B cell (primary cell): Measurements from ENCODE around the gene AK4. TPM values are rescaled to one million over a fixed set of nuclear protein-coding genes. Genes with fewer than 3 reads are reported as not detected.

Experiments
- ATAC-seq: fragments of 200-7000 bp; cut with Tn5 transposase; one replicate; pipeline ENCODE4 v1.10.0; 2021; ENCODE audit warnings: low read depth, mild to moderate bottlenecking, moderate number of reproducible peaks, moderate library complexity
- CTCF ChIA-PET: fragments of 350-600 bp; sonication (Branson Sonifier 250); formaldehyde crosslinking; loops from one replicate; lab custom pipeline; 2021; ENCODE audit warnings: antibody characterized with exemption, inconsistent platforms; lab: Charles Lee
- POLR2A ChIA-PET: fragments of 350-600 bp; sonication (Branson Sonifier 250); formaldehyde crosslinking; loops from one replicate; lab custom pipeline; 2021; ENCODE audit warnings: antibody characterized with exemption; lab: Charles Lee
- DNase-seq: peaks from one replicate; pipeline ENCODE4 v3.0.0; 2013
- H2AFZ ChIP-seq: 2 replicates; pipeline ENCODE4 v1.6.1; 2012; ENCODE audit warnings: mild to moderate bottlenecking, low read depth, low read length; ENCODE audit not compliant: insufficient read depth, poor library complexity, severe bottlenecking
- H3K27ac ChIP-seq, 2 donors: 1 replicate in 1 of 2; 2 replicates in 1 of 2; pipeline ENCODE4 v1.5.1; 2012 to 2013; ENCODE audit warnings: low read length in 2 of 2, mild to moderate bottlenecking in 2 of 2, moderate library complexity in 1 of 2
- H3K27me3 ChIP-seq, 4 experiments: fragments of 200-600 bp in 1 of 4; sonication (generic) in 1 of 4; replicated peaks in 1 of 4; 1 replicate in 2 of 4; 2 replicates in 2 of 4; pipeline versions ENCODE4 v1.6.1 to v1.7.0; 2013 to 2016; ENCODE audit warnings: low read length in 3 of 4, mild to moderate bottlenecking in 2 of 4, mixed read lengths in 1 of 4, moderate library complexity in 1 of 4; ENCODE audit not compliant: insufficient read depth in 4 of 4, control insufficient read depth in 3 of 4; ENCODE audit errors: control extremely low read depth in 1 of 4
- H3K36me3 ChIP-seq, 2 experiments: replicated peaks in 1 of 2; 1 replicate in 1 of 2; 2 replicates in 1 of 2; pipeline versions ENCODE4 v1.6.1 to v1.7.1; 2013; ENCODE audit warnings: low read length in 1 of 2; ENCODE audit not compliant: insufficient read depth in 2 of 2, control insufficient read depth in 1 of 2; ENCODE audit errors: control extremely low read depth in 1 of 2, extremely low read depth in 1 of 2
- H3K4me1 ChIP-seq, 2 donors: fragments of 200-600 bp in 1 of 2; sonication (generic) in 1 of 2; 1 replicate in 1 of 2; 2 replicates in 1 of 2; pipeline versions ENCODE4 v1.5.1 to v1.6.1; 2013 to 2017; ENCODE audit warnings: low read length in 2 of 2; ENCODE audit not compliant: control insufficient read depth in 2 of 2, insufficient read depth in 2 of 2
- H3K4me2 ChIP-seq: replicated peaks from 2 replicates; pipeline ENCODE3; 2012; ENCODE audit warnings: mild to moderate bottlenecking, low read depth, low read length; ENCODE audit not compliant: poor library complexity, severe bottlenecking
- H3K4me3 ChIP-seq, 5 experiments: fragments of 200-600 bp in 1 of 5; sonication (generic) in 1 of 5; 1 replicate in 3 of 5; 2 replicates in 2 of 5; pipeline versions ENCODE4 v1.5.1 to v1.7.0; 2011 to 2016; ENCODE audit warnings: low read length in 4 of 5, mild to moderate bottlenecking in 4 of 5, low read depth in 2 of 5, control low read depth in 1 of 5, moderate library complexity in 1 of 5; ENCODE audit not compliant: insufficient read depth in 1 of 5; ENCODE audit errors: control extremely low read depth in 1 of 5, extremely low read depth in 1 of 5
- H3K79me2 ChIP-seq: fragments of 200-600 bp; sonication (generic); one replicate; pipeline ENCODE4 v1.6.0; 2016; ENCODE audit warnings: low read length; ENCODE audit not compliant: control insufficient read depth, insufficient read depth
- H3K9ac ChIP-seq: fragments of 200-600 bp; sonication (generic); 2 replicates; pipeline ENCODE4 v1.6.1; 2017; ENCODE audit warnings: mild to moderate bottlenecking, low read length, moderate library complexity
- H3K9me3 ChIP-seq, 3 donors: one replicate each; pipeline versions ENCODE4 v1.6.1 to v1.7.1; 2013; ENCODE audit warnings: low read length in 2 of 3; ENCODE audit not compliant: control insufficient read depth in 2 of 3, insufficient read depth in 1 of 3; ENCODE audit errors: control extremely low read depth in 1 of 3
- H4K20me1 ChIP-seq: 2 replicates; pipeline ENCODE4 v1.6.0; 2012; ENCODE audit warnings: mild to moderate bottlenecking, low read length; ENCODE audit not compliant: insufficient read depth, control insufficient read depth, poor library complexity, severe bottlenecking
- H3K27ac Mint-ChIP-seq: one replicate; pipeline ENCODE4 v1.8.0; 2021; ENCODE audit warnings: mixed read lengths
- H3K27me3 Mint-ChIP-seq: one replicate; pipeline ENCODE4 v1.8.0; 2021; ENCODE audit warnings: mixed read lengths
- H3K4me1 Mint-ChIP-seq: one replicate; pipeline ENCODE4 v1.8.0; 2021; ENCODE audit warnings: mixed read lengths
- H3K4me3 Mint-ChIP-seq: one replicate; pipeline ENCODE4 v1.8.0; 2021; ENCODE audit warnings: mixed read lengths
- H3K9me3 Mint-ChIP-seq: one replicate; pipeline ENCODE4 v1.8.0; 2022; ENCODE audit warnings: mixed read lengths; ENCODE audit not compliant: insufficient read depth
- CTCF ChIP-seq: fragments of 200-600 bp; IDR thresholded peaks from one replicate; pipeline ENCODE4 v1.8.0; 2022; ENCODE audit warnings: antibody characterized with exemption, mild to moderate bottlenecking
- EZH2 ChIP-seq: IDR thresholded peaks from 2 replicates; pipeline ENCODE4 v1.6.1; 2012; ENCODE audit warnings: borderline replicate concordance, low read depth, mild to moderate bottlenecking, moderate library complexity, low read length; ENCODE audit not compliant: insufficient read depth, poor library complexity, severe bottlenecking
- WGBS: methylation state at CpG from one replicate; pipeline ENCODE4 v1.1.5; 2013; ENCODE audit warnings: missing lambda C conversion rate; ENCODE audit not compliant: insufficient coverage; 5-methylcytosine and 5-hydroxymethylcytosine counted together
- intact Hi-C: fragments of 100-400 bp; cut with micrococcal nuclease; formaldehyde crosslinking; loops from one replicate; pipeline ENCODE4 v1.10.0; 2022
- polyA plus RNA-seq: library from polyadenylated mRNA; depleted of rRNA; stranded (reverse); fragments of >200 nt; gene quantifications from 2 replicates; pipeline ENCODE4 v1.2.3, GENCODE V29; 2012
- total RNA-seq, 2 donors: library from RNA; stranded (reverse); fragments of 120-200 nt in 1 of 2; gene quantifications; 1 replicate in 1 of 2; 2 replicates in 1 of 2; pipeline versions ENCODE4 v1.2.3 to v1.2.4, GENCODE V29; 2013 to 2022

Gene AK4
- total and polyA plus RNA-seq, 2 donors (not counting 1 experiment from before 2014, with no cell fraction given): 0.34 TPM; not detected in 1

GRCh38 chr1:65276197-65276939, 128.4 kb downstream of the AK4 start:
- no peak overlapping the region for H3K4me2 ChIP-seq
- H2AFZ ChIP-seq: no peak overlapping the region
- no peaks in the 10 kb centered on the region for H3K4me1 Mint-ChIP-seq
- H3K36me3 ChIP-seq: no peaks in the 10 kb centered on the region
- no peaks in the 10 kb centered on the region for H3K9me3 Mint-ChIP-seq
- no peak for TF ChIP-seq CTCF
- TF ChIP-seq EZH2: no peak
- no peak overlapping the region for H3K27ac ChIP-seq
- H4K20me1 ChIP-seq: no peaks in the 10 kb centered on the region
- DNase-seq: no peak
- H3K27me3 Mint-ChIP-seq: peaks cover 31% of the 10 kb centered on the region
- 83% methylated on average over 1 of the region's 1 CpG for WGBS
- H3K4me1 ChIP-seq: no peaks in the 10 kb centered on the region
- no peak overlapping the region for H3K4me3 Mint-ChIP-seq
- H3K4me3 ChIP-seq: no peak overlapping the region
- H3K27ac Mint-ChIP-seq: no peak overlapping the region
- H3K79me2 ChIP-seq: no peaks in the 10 kb centered on the region
- no peak for ATAC-seq
- ChIA-PET CTCF (no interaction called here), POLR2A (no interaction called here)
- intact Hi-C loops: no loop called here
- no peaks in the 10 kb centered on the region for H3K9me3 ChIP-seq
- no peak overlapping the region for H3K9ac ChIP-seq
- peaks cover 0 to 2% (median 0%) of the 10 kb centered on the region in 4 experiments for H3K27me3 ChIP-seq

DNA sequence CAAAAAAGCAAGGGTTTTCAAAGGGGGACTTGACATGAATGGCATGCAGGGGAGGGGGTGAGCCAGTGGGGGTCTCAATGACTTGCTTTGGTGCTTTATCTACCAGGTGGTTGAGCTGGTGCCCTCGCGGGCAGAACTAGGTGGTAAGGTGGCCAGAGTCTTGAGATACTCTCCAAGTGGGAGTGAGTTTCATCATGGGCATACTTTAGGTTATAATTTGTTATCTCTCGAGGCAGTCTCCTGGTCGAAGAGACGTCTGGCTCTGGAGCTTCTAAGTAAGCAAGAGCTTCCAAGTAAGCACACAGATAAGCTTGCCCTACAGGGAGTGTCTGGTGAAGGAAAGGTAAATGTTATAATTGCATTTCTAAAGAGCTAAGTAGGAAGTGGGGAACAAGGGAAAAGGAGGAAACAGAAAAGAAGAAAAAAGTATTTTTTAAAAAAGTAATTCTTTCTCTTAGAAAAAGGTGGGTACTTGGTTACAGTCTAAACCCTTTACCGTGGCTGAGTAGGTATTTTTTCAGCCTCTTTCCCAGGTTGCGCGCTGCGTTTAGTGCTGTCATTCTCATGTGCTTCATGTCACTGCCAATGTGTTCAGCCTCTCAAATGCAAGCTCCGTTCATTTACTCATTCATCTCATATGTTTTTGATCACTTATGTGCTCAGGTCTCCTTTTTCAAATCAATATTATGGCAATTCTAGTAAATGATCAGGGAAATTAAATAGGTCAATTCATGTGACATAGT, 129.8 kb downstream of the AK4 start:
- Histone ChIP-seq H2AFZ (no peak overlapping the region), H3K36me3 (no peaks in the 10 kb centered on the region), H3K9me3 (no peaks in the 10 kb centered on the region), H3K27ac (no peak overlapping the region), H3K79me2 (no peaks in the 10 kb centered on the region), H3K4me2 (no peak overlapping the region), H3K9ac (no peak overlapping the region), H4K20me1 (no peaks in the 10 kb centered on the region), H3K27me3 (peaks cover 0 to 2% (median 0%) of the 10 kb centered on the region in 4 experiments), H3K4me3 (no peak overlapping the region), H3K4me1 (no peaks in the 10 kb centered on the region)
- CTCF ChIA-PET: no interaction called here
- intact Hi-C loops: no loop called here
- POLR2A ChIA-PET: no interaction called here
- no peaks in the 10 kb centered on the region for H3K4me1 Mint-ChIP-seq
- no peak overlapping the region for H3K4me3 Mint-ChIP-seq
- H3K9me3 Mint-ChIP-seq: no peaks in the 10 kb centered on the region
- ATAC-seq (no peak), DNase-seq (no peak)
- no peak for TF ChIP-seq EZH2
- no peak for TF ChIP-seq CTCF
- peaks cover 24% of the 10 kb centered on the region for H3K27me3 Mint-ChIP-seq
- 81% methylated on average over 7 of the region's 10 CpGs for WGBS
- no peak overlapping the region for H3K27ac Mint-ChIP-seq
